Thyroid gland (tissue), 4 donors: ENCODE measurements around the gene ACAP2. TPM values are rescaled to one million over a fixed set of nuclear protein-coding genes. Genes with fewer than 3 reads are reported as not detected.

ENCODE experiments used
- DNase-seq, 2 donors: peaks; one replicate each; pipeline ENCODE4 v3.0.0-alpha.2; 2019
- H3K27ac ChIP-seq, 3 donors: fragments of 200-600 bp; sonication (generic); 1 replicate in 2 of 3; 2 replicates in 1 of 3; pipeline ENCODE4 v1.5.1; 2016 to 2019; ENCODE audit warnings: mild to moderate bottlenecking in 1 of 3, moderate library complexity in 1 of 3
- H3K27me3 ChIP-seq: fragments of 200-600 bp; sonication (generic); one replicate; pipeline ENCODE4 v1.5.1; 2019
- H3K36me3 ChIP-seq, 2 donors: fragments of 200-600 bp; sonication (generic); one replicate each; pipeline ENCODE4 v1.5.1; 2016 to 2019
- H3K4me1 ChIP-seq, 2 donors: fragments of 200-600 bp; sonication (generic); one replicate each; pipeline ENCODE4 v1.5.1; 2017 to 2019
- H3K4me3 ChIP-seq, 3 donors: fragments of 200-600 bp; sonication (generic); replicated peaks in 1 of 3; 1 replicate in 2 of 3; 2 replicates in 1 of 3; pipeline ENCODE4 v1.5.1; 2016; ENCODE audit warnings: mild to moderate bottlenecking in 1 of 3
- H3K9me3 ChIP-seq: fragments of 200-600 bp; sonication (generic); one replicate; pipeline ENCODE4 v1.5.1; 2017
- CTCF ChIP-seq, 6 experiments: fragments of 200-600 bp in 3 of 6; fragments of 450-650 bp in 3 of 6; sonication (generic) in 3 of 6; IDR thresholded peaks; one replicate each; pipeline ENCODE4 v1.5.1; 2016 to 2019; ENCODE audit warnings: antibody characterized with exemption in 6 of 6, mild to moderate bottlenecking in 2 of 6, inconsistent platforms in 1 of 6, moderate library complexity in 1 of 6
- POLR2A ChIP-seq, 2 donors: fragments of 450-650 bp; IDR thresholded peaks; one replicate each; pipeline ENCODE4 v1.6.1; 2017; ENCODE audit warnings: antibody characterized with exemption in 2 of 2, mild to moderate bottlenecking in 2 of 2, moderate library complexity in 1 of 2
- WGBS, 2 donors: methylation state at CpG; one replicate each; pipeline ENCODE4 v1.1.5; 2017; 5-methylcytosine and 5-hydroxymethylcytosine counted together
- intact Hi-C: fragments of 100-400 bp; cut with DNase I; formaldehyde crosslinking; loops from one replicate; pipeline ENCODE4 v1.15.1; 2023
- total RNA-seq, 4 donors: library from RNA; depleted of rRNA; stranded (reverse); fragments of >200 nt; gene quantifications; one replicate each; pipeline ENCODE4 v1.2.3, GENCODE V29; 2016

The ACAP2 gene
- total RNA-seq, 4 donors from 2014 or later: 61.7 to 685 (median 71.3) TPM

DNA sequence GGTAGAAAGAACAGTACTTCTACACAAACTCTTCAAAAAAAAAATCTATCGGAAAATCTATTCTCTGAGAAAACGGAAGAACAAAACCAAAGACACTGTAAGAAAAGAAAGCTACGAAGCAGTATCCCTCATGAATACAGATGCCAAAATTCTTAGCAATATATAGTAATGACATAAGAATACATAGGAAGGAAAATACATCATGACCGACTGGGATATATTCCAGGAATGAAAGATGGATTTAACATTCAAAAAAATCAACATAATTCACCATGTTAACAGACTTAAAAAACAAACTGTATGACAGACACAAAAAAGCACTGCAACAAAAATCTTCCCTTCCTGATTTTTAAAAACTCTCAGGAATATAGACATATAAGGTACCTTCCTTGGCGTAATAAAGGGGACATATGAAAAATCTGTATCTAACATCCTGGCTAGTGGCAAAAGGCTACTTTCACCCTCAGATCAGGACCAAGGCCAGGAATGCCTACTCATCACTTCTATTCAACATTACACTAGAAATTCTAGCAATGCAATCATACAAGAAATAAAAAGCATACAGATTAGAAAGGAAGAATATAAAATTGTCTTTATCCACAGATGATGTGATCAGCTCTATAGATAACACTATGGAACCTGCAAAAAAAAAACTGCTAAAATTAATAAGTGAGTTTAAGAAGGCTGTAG lies 94.2 kb downstream of the ACAP2 start:
- WGBS, 2 donors: 87 to 90% methylated on average over 5 of the region's 5 CpGs
- Histone ChIP-seq H3K27ac (no peak overlapping the region), H3K27me3 (no peaks in the 10 kb centered on the region), H3K4me3 (no peak overlapping the region), H3K4me1 (no peaks in the 10 kb centered on the region), H3K36me3 (no peaks in the 10 kb centered on the region), H3K9me3 (no peaks in the 10 kb centered on the region)
- no peak for DNase-seq
- TF ChIP-seq CTCF (IDR thresholded peaks at IDR 0.05) (no peak), POLR2A (IDR thresholded peaks at IDR 0.05) (no peak)
- intact Hi-C loops: no loop called here

DNA sequence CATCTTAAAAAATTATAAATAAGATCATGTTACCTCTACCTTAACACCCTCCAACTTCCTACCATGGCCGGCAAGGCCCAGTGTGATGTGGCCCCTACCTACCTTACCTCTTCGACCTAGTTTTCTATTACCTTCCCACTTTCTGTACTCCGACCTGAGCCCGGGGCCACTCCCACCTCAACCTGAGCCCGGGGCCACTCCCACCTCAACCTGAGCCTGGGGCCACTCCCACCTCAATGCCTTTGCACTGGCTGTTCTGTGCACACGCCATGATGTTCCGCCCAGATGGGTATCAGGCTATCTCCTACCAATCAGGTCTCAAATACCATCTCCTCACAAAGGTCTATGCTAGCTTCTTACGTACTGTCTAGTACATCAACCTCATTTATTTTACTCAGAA lies 105.1 kb downstream of the ACAP2 start:
- TF ChIP-seq CTCF (IDR thresholded peaks at IDR 0.05) (no peak), POLR2A (IDR thresholded peaks at IDR 0.05) (no peak)
- Histone ChIP-seq H3K36me3 (no peaks in the 10 kb centered on the region), H3K4me3 (no peak overlapping the region), H3K27ac (no peak overlapping the region), H3K27me3 (no peaks in the 10 kb centered on the region), H3K9me3 (no peaks in the 10 kb centered on the region), H3K4me1 (no peaks in the 10 kb centered on the region)
- WGBS, 2 donors: 92 to 94% methylated on average over 8 of the region's 8 CpGs
- intact Hi-C loops: no loop called here
- no peak for DNase-seq

DNA sequence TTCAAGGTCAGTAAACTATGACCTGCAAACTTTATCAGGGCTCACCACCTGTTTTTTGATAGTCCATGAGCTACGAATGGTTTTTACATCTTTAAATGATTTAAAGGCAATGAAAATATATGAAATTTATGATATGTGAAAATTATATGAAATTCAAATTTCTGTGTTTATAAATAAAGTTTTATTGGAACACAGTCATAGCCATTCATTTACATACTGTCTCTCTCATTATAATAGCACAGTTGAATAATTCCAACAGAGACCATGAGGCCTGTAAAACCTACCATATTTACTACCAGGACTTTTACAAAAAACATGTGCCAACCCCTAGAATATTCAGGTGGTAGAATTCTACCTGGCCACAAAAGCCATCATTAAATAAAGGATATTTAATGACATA lies 107.9 kb downstream of the ACAP2 start:
- Histone ChIP-seq H3K36me3 (no peaks in the 10 kb centered on the region), H3K4me3 (no peak overlapping the region), H3K27me3 (no peaks in the 10 kb centered on the region), H3K4me1 (no peaks in the 10 kb centered on the region), H3K27ac (no peak overlapping the region), H3K9me3 (no peaks in the 10 kb centered on the region)
- DNase-seq: no peak
- TF ChIP-seq POLR2A (IDR thresholded peaks at IDR 0.05) (no peak), CTCF (IDR thresholded peaks at IDR 0.05) (no peak)
- intact Hi-C loops: no loop called here
- 97 to 98% methylated on average over 1 of the region's 1 CpG for WGBS, 2 donors

GRCh38 chr3:195319060-195319459 lies 123.8 kb downstream of the ACAP2 start:
- no peak for DNase-seq
- 90 to 93% methylated on average over 5 of the region's 5 CpGs for WGBS, 2 donors
- intact Hi-C loops: no loop called here
- H3K9me3 ChIP-seq: no peaks in the 10 kb centered on the region
- H3K4me3 ChIP-seq: no peak overlapping the region
- H3K27me3 ChIP-seq: no peaks in the 10 kb centered on the region
- no peak overlapping the region for H3K27ac ChIP-seq
- no peaks in the 10 kb centered on the region for H3K4me1 ChIP-seq
- H3K36me3 ChIP-seq: peaks cover 0 to 7% of the 10 kb centered on the region in 2 donors
- no peak for TF ChIP-seq CTCF (IDR thresholded peaks at IDR 0.05)

GRCh38 chr3:195312714-195313113 lies 130.1 kb downstream of the ACAP2 start:
- Histone ChIP-seq H3K4me3 (no peak overlapping the region), H3K27ac (no peak overlapping the region), H3K9me3 (no peaks in the 10 kb centered on the region), H3K27me3 (no peaks in the 10 kb centered on the region), H3K36me3 (no peaks in the 10 kb centered on the region), H3K4me1 (no peaks in the 10 kb centered on the region)
- DNase-seq: no peak
- intact Hi-C loops: no loop called here
- no peak for TF ChIP-seq CTCF (IDR thresholded peaks at IDR 0.05)
- WGBS, 2 donors: 76 to 77% methylated on average over 6 of the region's 6 CpGs
